ENCODE measurements around the gene TENT4A.

GRCh38 chr5:6803981-6804550 lies 90.8 kb downstream of the TENT4A start:
- TF ChIP-seq CTCF (IDR thresholded peaks at IDR 0.05; ENCODE audit: poor library complexity), result no peak
- TF ChIP-seq EZH2 (IDR thresholded peaks at IDR 0.05; ENCODE audit: borderline replicate concordance), result no peak

Measured in hepatocyte (in vitro differentiated cells).